Inflammatory macrophage treated with lipopolysaccharide for 1 hour (primary cell): ENCODE measurements around the gene MS4A1.
"Not testable (repeated sequence)": the region's sequence is repeated elsewhere in the genome, so short reads cannot be mapped to it uniquely, and the experiment has no call there.

Source experiments
- DNase-seq, 2 donors: peaks; one replicate each; pipeline ENCODE4 v3.0.0-alpha.2; 2020 to 2022

MS4A1 gene

DNA sequence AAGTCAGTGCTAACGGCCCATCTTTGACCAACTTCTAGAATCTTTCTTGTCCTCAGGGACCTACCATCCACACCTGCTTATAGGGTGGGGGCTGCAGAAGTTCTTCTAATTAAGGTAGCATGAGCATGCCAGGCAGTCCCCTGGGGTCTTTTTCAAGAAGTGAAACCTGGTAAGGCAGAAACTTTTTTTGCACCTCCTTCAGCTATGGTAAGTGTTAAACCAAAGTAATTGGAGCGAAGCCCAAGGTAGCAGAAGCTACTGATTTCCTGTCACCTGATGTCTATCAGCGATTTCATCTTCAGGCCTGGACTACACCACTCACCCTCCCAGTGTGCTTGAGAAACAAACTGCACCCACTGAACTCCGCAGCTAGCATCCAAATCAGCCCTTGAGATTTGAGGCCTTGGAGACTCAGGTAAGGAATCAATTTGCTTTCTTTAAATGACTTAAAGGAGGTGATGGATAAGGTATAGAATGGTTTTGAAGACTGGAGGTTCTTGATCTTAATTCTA is at the start of gene MS4A1:
Gene MS4A1, plus strand, starts transcription at position 317 of the 512 bp plus-strand sequence. CDS start 6,528 bp downstream, outside the sequence.
- no peak for DNase-seq

DNA sequence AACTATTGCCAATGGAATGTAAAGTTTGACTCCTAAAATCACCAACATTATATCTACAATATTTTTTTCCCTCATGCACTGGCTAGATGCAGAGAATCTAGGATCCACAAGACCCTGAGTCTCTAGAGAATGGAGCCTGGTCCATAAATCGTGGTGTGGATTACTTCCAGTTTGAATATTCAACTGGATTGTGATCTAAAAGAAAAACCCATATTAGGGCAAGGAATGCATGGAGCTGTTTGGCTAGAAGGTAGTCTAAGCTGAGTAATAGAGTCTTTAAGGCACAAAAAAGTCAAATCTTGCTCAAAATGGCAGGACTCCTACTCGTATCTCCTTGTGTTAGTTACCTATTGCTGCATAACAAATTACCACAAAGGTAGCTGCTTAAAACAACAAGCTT is 35.6 kb upstream of the MS4A1 start:
- DNase-seq: no peak

DNA sequence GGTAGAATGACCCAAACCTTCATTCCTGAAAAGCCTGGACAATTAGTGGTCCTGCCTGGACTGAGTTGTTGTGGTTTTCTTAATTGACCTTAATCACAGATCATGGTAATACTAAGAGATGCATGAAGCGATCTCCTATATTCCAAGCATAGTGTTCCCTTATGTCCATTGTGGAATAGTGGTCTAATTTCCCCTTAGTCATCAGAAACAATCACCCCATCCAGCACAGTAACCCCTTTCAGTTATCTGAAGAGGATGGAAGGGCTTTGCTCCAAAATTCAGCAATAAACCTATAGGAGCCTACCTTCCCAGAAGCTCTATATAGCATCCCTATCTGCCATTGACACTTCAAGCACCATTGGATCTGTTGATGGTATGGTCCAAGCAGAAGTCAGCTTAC is 33.0 kb upstream of the MS4A1 start:
- no peak for DNase-seq

DNA sequence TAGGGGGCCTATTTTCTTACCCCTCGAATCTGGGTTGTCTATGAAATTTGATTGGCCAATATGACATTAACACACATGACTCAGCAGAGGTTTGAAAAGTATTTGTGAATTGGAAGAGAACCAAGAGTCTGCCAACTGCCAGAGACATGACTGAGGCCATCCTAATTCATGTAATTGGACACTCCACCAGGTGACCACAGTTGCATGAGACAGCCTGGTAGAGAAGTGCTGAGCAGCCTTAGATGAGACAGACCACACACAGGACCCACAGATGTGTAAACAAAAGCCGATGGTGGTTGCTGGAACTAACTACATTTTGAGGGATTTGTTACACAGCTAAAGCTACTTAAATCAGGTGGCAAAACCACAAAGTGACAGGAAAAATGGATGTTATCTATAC is 27.1 kb upstream of the MS4A1 start:
- DNase-seq: no peak

DNA sequence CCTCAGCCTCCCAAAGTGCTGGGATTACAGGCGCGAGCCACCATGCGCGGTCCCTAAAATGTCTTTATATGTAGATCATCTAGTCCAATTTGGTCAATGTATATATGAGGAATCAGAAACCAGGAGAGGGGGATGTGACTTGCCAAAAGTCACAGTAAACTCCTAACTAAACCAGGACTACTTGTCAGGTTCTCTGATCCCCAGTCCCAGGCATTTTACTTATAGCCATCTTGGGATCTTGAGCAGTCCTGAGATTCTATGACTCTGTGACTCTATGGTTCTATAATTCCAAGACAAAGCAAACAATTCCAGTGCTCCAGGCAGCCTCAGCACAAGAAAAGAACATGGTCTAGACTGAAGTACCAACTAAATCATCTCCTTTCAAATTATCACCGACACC is 26.4 kb upstream of the MS4A1 start, which contains the start of gene MS4A5:
Gene MS4A5, plus strand, starts transcription at position 301 of the 400 bp plus-strand sequence. CDS start 103 bp downstream, outside the sequence.
- no peak for DNase-seq

DNA sequence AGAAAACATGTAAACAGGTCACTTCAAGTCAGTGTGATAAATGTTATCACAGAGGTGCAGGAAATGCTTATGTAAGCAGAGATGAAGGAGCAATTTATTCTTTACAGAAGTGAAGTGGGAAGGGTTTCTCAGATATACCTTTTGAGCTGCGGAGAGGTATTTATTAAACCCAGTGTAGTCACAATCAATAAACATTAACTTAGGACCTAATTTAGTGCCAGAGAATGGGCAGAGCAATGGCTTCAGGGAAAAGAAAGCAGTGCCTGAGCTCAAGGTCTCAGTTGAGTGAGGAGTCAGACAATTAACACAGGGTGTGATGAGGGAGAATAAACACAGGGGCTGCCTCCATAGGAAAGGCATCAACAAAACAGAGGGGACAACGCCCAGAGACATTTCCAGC is 24.4 kb upstream of the MS4A1 start:
- no peak for DNase-seq

DNA sequence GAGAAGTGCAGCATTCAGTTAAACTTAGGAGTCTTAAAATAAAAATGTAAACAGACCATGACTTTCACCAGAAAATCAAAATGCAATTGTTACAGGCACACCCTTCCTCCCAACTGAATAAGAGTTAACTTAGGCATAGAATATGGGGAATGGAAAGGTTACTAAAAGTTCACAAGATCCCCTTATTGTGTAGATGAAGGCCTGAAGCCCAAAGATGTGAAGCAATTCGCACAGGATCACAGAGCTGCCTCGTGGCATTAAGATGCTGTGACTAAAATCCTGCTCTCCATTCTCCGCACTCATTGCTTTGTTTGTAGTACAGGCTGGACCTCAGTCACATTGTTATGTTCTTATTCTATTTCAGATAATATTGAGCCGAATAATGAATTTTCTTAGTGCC is 22.2 kb upstream of the MS4A1 start:
- DNase-seq: no peak

DNA sequence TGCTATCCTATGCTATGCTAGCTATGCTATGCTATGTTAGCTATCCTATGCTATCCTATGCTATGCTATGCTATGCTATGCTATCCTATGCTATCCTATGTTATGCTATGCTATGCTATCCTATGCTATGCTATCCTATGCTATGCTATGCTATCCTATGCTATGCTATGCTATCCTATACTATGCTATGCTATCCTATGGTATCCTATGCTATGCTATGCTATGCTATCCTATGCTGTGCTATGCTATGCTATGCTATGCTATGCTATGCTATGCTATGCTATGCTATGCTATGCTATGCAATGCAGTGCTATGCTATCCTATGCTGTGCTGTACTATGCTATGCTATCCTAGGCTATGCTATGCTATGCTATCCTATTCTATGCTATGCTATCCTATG is 8.6 kb upstream of the MS4A1 start:
- no peak for DNase-seq

DNA sequence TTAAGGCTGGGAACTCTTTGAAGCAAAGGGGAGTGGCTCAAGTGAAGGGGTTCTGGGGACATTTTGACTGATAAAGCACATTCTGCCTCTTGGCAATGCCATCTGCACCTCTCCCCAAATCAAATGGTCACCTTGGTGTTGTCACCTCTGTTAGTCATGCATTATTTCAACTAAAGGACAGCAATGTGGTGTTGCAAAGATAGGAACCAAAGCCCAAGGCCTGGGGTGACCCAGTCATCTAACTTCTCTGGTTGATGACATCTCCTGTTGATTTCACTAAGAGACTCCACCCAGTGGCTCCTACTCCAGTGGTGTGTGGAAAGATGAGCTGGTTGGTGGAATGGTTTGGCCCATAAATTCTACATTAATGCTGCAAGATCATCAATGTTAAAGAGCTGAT is 7.8 kb upstream of the MS4A1 start:
- DNase-seq: peak; percentile 31 to 59

DNA sequence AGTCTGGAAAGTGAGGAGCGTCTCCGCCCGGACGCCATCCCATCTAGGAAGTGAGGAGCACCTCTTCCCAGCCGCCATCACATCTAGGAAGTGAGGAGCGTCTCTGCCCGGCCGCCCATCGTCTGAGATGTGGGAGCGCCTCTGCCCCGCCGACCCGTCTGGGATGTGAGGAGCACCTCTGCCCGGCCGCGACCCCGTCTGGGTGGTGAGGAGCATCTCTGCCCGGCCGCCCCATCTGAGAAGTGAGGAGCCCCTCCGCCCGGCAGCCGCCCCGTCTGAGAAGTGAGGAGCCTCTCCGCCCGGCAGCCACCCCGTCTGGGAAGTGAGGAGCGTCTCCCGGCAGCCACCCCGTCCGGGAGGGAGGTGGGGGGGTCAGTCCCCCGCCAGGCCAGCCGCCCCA is 4.5 kb upstream of the MS4A1 start:
- DNase-seq: not testable (repeated sequence)

DNA sequence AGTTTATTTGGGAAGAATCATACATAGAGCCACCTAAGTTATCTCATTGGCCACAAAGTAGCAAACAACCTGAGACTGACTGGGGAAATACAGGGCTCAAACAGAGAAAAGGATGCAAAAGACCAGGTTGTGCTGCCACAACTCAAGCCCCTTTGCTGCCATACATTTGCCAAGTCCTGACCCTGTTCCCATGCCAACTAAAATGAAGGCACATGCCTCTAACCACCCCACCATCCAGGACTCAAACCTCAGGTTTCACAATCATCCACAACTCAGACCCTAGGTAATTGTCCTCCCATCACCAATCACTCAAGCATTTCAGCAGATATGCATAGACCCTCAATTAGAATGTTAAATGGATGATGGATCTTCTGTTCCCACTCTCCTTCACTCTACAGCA is 1.4 kb upstream of the MS4A1 start:
- no peak for DNase-seq

DNA sequence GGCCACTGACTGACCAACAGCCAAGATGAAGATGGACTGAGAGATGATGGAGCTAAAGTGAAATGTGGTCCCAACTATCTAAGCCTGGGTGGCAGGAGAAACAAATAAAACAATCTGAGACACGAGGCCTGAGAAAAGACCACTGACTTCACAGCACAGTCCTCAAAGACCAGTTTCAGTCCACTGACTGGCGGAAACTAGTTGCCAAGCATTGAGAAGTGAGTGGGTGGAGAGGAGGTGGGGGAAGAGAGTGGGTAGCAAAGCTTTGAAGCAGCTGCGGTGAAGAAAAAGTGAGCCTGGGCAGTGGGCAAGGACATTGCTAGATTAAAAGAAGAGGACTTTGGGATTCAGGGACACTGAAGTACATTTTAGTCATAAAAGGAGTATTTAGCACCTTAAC is 1.9 kb downstream of the MS4A1 start:
- DNase-seq: no peak

DNA sequence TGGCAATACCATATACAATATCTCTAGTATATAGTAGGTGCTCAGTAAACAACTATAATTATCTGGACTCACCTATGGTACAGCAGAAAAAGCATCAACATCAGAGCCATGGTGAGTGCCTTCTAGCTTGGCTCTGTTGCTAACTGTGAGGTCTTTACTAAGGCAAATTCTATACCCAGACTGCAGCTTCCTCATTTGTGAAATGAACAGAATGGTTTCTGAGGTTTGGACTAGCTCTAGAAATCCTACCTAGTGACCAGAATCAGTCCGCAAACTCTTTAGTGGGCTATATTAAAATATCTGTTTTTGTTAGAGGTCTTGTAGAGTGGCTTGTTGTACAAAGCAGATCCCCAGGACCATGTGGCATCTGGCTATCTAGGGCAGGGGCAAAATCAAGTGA is 3.7 kb downstream of the MS4A1 start:
- no peak for DNase-seq

DNA sequence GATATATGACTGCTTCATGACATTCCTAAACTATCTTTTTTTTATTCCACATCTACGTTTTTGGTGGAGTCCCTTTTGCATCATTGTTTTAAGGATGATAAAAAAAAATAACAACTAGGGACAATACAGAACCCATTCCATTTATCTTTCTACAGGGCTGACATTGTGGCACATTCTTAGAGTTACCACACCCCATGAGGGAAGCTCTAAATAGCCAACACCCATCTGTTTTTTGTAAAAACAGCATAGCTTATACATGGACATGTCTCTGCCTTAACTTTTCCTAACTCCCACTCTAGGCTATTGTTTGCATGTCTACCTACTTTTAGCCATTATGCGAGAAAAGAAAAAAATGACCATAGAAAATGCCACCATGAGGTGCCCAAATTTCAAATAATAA is 13.2 kb downstream of the MS4A1 start:
- DNase-seq: no peak

DNA sequence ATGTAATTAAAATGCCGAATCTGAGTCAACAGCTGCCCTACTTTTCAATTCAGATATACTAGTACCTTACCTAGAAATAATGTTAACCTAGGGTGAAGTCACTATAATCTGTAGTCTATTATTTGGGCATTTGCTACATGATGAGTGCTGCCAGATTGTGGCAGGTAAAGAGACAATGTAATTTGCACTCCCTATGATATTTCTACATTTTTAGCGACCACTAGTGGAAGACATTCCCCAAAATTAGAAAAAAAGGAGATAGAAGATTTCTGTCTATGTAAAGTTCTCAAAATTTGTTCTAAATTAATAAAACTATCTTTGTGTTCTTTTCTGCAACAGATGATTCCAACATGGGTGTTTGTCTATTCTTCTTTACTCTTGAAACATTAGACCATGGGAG is 14.1 kb downstream of the MS4A1 start:
- DNase-seq: no peak

DNA sequence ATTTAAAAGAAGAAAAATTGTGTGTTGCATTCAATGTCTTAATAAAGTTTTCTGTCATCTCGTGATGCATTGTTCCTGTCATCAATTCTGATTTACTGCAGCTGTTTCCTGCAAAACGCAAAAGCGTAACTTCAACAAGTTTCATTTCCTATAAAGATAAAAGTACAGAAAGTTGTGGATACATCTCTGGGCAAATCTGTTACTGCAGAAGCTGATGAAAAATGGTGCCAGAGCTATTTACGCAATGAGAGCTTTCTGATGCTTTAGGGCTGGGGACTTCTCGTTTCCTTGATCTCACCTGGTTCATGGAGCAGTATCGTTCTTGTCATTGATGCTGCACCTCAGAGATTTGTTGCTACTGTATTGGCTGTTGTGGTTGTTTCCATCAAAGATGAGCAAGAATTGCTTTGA is 21.4 kb downstream of the MS4A1 start:
- DNase-seq: no peak

DNA sequence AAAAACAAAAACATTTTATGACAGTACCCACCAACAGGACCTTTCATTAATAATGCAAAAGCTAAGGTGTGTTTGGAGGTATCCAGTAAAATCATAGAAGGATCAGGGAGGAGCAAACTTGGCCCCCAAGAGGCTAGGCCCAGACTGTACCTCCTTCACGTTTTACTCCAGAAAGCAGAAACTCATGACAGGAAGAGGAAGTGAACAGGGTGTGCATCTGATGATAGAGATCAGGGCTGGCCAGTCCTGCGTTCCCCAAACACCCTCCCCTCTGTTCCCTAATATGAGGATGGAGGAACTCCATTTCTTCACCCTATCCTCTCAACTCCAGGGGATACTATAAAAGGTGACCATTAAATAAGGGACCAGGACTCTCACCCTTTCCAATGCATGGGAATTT is 26.7 kb downstream of the MS4A1 start:
- peak; percentile 18 to 55 for DNase-seq

DNA sequence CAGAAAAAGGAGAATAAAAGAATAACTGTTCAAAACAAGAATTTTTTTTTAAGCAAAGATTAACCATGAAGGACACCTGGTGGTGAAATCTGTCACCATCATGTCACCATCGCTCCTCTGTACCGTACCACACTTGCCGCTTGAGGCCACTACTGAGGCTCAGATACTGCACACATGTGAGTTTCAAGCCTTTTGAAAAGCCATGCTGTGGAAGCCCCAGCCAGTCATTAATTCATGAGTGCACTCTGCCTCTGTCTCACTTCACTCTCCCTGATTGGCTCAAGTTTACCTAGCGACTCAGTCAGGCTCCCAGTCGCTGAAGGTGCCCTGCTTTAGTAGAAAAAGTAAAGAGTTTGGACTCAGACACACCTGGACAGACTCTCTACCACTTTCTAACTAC is 30.3 kb downstream of the MS4A1 start:
- DNase-seq: peak; percentile 33 to 62

DNA sequence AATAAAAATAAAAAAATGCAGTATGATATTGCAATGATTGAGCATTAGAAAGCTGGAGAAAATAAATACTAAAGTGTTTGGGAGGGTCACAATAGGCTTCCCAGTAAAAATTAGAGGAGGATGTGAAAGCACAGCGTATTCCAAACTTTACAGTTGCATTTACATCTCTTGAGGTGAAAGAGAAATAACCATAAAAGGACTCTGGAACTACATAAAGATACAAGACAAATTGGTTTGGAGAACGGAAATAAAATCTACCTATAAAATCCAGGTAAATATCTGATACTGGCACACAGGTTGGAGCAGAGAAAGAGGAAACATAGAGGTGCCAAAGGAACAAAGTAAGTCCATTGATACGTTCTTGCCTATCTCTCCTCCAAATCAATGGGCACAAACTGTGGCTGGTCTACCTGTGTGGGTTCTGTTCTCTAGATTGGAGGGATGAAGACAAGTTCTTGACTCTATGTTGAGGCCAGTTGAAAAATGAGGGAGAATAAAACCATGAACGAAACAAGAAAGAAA is 36.9 kb downstream of the MS4A1 start, which contains the start of gene MS4A12:
Gene MS4A12, plus strand, starts transcription at position 291 of the 522 bp plus-strand sequence. CDS start 4,541 bp downstream, outside the sequence.
- DNase-seq: no peak

DNA sequence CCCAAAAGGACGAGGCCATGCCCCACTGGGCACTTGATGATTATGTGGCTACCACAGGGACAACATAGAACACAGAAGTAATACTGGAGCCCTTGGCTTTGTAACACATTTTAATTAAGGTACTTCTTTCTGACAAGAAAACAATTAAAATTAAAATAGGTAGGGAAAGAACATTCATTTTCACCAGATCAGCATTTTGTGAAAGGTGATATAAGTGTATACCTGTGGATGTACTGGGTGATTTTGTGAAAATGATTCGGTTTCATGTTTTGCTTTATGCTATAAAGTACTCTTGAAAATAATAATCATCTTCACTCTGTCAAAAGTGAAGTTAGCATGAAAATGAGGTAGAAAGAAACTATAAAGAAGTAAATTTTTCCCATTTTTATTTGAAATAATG is 37.8 kb downstream of the MS4A1 start:
- DNase-seq: no peak

DNA sequence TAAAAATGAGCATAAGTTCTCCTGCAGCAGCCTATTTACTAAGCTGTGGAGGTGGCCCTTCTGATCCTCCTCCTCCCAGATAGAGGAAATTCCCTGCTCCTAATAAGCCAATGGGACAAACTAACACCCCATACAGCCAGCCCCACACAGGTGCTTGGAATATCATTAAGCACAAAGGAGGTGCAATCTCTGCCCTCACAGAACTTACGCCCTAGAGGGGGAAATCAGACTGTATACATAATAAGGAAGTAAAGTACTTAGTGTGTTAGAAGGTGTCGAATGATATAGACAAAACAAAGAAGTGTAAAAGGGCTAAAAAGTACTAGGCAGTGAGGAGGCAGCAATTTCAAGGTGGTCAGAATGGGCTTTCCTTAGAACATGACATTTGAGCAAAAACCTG is 42.8 kb downstream of the MS4A1 start:
- peak in 1 of 2 donors; percentile 39 for DNase-seq

DNA sequence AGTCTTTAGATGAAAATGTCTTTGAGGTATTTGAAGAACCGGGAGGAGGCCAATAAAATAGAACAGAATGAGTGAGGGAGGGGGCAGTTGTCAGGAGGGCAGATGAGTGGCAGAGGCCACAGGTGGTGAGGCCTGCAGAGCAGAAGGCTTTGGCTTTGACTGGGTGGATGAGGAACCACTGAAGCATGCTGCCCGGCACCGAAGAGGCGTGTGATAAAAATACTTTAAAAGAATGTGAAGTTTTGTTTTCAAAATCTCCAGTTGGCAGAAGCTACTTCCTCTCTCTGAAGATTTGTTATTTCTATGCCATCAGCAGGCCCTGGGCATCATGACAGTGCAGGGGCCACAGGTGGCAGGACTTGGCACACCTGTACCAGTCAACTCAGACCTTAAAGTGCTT is 43.2 kb downstream of the MS4A1 start:
- DNase-seq: peak; percentile 19 to 48

DNA sequence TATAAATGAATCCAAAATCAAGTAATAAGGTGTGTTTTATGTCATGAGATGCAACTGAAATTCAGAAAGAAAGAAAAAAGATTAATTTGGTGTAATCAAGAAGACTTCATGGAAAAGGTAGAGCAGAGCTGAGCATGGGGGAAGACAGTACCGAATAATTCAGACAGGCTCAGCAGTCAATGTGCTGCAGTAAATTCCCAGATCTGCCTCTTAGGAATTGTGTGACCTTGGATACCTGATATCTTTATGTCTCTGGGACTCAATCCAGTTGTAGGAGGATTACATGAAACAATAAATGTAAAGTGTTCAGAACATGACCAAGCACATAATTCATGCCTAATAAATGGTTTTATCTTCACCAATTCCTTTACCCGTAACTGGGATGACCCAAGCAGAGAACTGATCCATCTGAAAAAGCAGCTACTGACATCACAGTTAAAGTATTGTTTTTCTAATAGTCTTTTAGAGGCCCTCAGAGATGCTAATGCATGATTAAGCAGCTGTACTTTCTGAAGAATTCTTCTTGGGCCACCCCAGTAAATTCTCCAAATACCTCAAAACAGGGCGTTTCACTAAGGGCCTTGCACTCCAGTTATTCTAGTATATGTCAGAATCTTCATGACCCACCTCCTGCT is 44.7 kb downstream of the MS4A1 start:
- no peak for DNase-seq

DNA sequence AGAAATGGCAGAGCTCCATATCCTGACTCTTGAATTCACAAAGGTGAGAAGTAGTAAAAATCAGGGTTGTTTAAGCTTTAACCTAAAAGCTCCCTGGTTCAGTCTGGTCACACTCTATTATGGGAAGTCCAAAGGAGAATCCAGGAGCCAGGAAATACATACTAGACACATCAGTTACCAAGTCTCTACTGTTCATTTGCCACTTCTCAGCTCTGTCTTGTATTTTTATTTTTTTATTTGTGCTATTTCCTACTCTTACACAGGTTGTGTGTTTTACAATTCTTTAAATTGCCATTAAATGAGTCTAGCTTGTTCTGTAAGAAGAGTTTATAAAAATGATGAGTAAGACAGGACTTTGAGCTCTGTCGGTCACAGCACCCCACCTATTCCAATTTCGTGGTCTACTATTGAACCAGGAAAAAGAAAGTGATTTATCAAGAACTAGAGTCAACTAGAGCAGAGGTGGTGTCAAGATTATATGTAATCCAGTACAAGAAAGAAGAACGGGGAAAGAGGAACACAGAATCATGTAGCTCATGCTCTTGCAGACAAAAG is 46.7 kb downstream of the MS4A1 start:
- peak in 1 of 2 donors; percentile 22 for DNase-seq
